ENCODE measurements around the gene DPYSL5. TPM values are rescaled to one million over a fixed set of nuclear protein-coding genes. Genes with fewer than 3 reads are reported as not detected.

The DPYSL5 gene
- total and polyA plus RNA-seq, 2 donors (not counting 1 experiment from before 2014, with no cell fraction given) = not detected

DNA sequence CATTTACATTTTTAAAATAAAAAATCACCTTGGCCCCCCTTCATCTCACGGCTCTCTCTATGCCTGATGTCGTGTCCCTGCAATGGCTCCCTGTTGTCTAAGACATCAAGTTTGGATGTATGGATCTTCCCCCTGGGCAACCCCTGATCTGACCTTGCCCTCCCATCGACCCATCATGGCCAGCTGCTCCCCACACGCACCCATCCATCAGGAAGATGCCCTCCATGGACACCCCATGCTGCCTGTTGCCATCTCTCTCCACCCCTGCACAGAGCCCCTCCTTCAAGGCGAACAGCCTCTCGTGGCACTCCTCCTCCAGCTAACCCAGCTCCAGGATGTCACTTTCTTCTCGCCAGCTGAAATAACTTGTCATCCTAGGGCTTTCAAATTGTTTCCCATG is 59.5 kb downstream of the DPYSL5 start:
- H3K9ac ChIP-seq (ENCODE audit: insufficient read depth, low read length) = no peak overlapping the region
- no peaks in the 10 kb centered on the region for H3K9me3 ChIP-seq (ENCODE audit: control insufficient read depth, insufficient read depth, low read depth, low read length)
- DNase-seq (ENCODE audit: low read depth in 2 of 2) = no peak
- no peaks in the 10 kb centered on the region for H3K4me1 ChIP-seq (ENCODE audit: control insufficient read depth, extremely low read depth, insufficient read depth, low read length)
- no peak overlapping the region for H3K4me3 ChIP-seq (replicated peaks in 1 of 4; ENCODE audit: control extremely low read depth in 1 of 4, insufficient read depth in 1 of 4, low read depth in 3 of 4, low read length in 4 of 4)
- TF ChIP-seq, protein P1, sequence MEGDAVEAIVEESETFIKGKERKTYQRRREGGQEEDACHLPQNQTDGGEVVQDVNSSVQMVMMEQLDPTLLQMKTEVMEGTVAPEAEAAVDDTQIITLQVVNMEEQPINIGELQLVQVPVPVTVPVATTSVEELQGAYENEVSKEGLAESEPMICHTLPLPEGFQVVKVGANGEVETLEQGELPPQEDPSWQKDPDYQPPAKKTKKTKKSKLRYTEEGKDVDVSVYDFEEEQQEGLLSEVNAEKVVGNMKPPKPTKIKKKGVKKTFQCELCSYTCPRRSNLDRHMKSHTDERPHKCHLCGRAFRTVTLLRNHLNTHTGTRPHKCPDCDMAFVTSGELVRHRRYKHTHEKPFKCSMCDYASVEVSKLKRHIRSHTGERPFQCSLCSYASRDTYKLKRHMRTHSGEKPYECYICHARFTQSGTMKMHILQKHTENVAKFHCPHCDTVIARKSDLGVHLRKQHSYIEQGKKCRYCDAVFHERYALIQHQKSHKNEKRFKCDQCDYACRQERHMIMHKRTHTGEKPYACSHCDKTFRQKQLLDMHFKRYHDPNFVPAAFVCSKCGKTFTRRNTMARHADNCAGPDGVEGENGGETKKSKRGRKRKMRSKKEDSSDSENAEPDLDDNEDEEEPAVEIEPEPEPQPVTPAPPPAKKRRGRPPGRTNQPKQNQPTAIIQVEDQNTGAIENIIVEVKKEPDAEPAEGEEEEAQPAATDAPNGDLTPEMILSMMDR (conservative IDR thresholded peaks at IDR 0.05 in 1 of 2, IDR thresholded peaks at IDR 0.05 in 1 of 2; ENCODE audit: low read depth in 1 of 2, low read length in 2 of 2) = no peak
- no peak for TF ChIP-seq EZH2 (IDR thresholded peaks at IDR 0.05; ENCODE audit: low read length, missing control alignments)
- H4K20me1 ChIP-seq (ENCODE audit: control insufficient read depth, extremely low read depth, insufficient read depth, low read length) = no peaks in the 10 kb centered on the region
- H3K27ac ChIP-seq (ENCODE audit: insufficient read depth, low read length) = no peak overlapping the region
- H3K4me2 ChIP-seq (ENCODE audit: extremely low read depth, insufficient read depth, low read length) = no peak overlapping the region
- H3K27me3 ChIP-seq (ENCODE audit: control insufficient read depth, insufficient read depth, low read length) = peaks cover 21% of the 10 kb centered on the region
- no peak overlapping the region for H2AFZ ChIP-seq (ENCODE audit: low read length)
- no peaks in the 10 kb centered on the region for H3K79me2 ChIP-seq (ENCODE audit: control insufficient read depth, insufficient read depth, low read length)
- no peaks in the 10 kb centered on the region for H3K36me3 ChIP-seq (ENCODE audit: control insufficient read depth, insufficient read depth, low read length)

- H3K27me3 ChIP-seq (ENCODE audit: control insufficient read depth, insufficient read depth, low read length) = peaks cover 47% of the 10 kb centered on the region
- H3K27ac ChIP-seq (ENCODE audit: insufficient read depth, low read length) = no peak overlapping the region
- H3K36me3 ChIP-seq (ENCODE audit: control insufficient read depth, insufficient read depth, low read length) = no peaks in the 10 kb centered on the region
- H4K20me1 ChIP-seq (ENCODE audit: control insufficient read depth, extremely low read depth, insufficient read depth, low read length) = no peaks in the 10 kb centered on the region
- no peak overlapping the region for H3K4me3 ChIP-seq (replicated peaks in 1 of 4; ENCODE audit: control extremely low read depth in 1 of 4, insufficient read depth in 1 of 4, low read depth in 3 of 4, low read length in 4 of 4)
- no peaks in the 10 kb centered on the region for H3K79me2 ChIP-seq (ENCODE audit: control insufficient read depth, insufficient read depth, low read length)
- no peak overlapping the region for H3K9ac ChIP-seq (ENCODE audit: insufficient read depth, low read length)
- no peak overlapping the region for H2AFZ ChIP-seq (ENCODE audit: low read length)
- H3K4me2 ChIP-seq (ENCODE audit: extremely low read depth, insufficient read depth, low read length) = no peak overlapping the region
- DNase-seq (ENCODE audit: low read depth in 2 of 2) = no peak
- H3K4me1 ChIP-seq (ENCODE audit: control insufficient read depth, extremely low read depth, insufficient read depth, low read length) = no peaks in the 10 kb centered on the region
- no peaks in the 10 kb centered on the region for H3K9me3 ChIP-seq (ENCODE audit: control insufficient read depth, insufficient read depth, low read depth, low read length)
- no peak for TF ChIP-seq EZH2 (IDR thresholded peaks at IDR 0.05; ENCODE audit: low read length, missing control alignments)
- TF ChIP-seq, protein P1 (conservative IDR thresholded peaks at IDR 0.05 in 1 of 2, IDR thresholded peaks at IDR 0.05 in 1 of 2; ENCODE audit: low read depth in 1 of 2, low read length in 2 of 2) = no peak
Observed at GRCh38 chr2:26910176-26910575, 62.2 kb downstream of the DPYSL5 start.

DNA sequence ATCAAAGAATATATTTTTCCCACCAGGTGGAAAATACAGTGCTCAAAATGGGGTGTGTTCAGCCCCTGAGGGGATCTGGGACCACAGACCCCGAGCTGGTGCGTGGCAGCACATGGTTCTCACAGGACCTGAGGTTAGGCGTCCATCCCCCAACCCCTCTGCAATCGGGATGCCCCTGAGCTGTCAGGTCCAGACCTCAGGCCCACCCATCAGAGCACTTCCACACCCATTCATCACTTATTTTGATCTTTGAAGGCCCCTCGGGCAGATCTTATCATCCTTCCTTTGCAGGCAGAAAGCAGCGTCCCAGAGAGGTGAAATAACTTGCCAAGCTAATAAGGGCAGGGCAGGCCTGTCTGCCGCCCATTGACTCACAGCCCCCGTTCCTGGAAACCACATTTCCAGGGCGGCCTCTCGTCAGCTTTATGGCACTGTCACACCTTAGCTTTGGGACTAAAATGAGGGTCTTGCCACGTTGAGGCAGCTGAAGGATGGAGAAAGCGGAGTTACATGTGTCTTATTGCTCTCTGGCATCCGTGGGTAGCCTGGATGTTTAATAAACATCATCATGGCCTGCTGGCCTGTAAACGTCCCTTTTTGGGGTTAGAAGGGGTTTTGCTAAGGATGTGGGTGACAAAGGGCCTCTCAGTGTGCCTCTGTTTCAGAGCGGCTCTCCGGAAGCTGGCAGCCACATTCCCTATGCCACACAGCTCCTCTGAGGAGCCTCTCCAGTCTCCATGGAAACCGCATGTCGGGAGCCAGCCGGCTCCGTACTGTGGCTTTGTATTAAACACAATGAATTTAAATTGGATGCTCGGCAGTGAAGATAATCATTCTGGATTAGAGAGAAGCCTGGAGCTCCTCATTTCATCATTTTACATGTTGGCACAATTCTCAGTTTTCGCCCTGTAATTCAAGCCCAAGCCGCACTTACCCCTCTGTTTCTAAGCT is 64.3 kb downstream of the DPYSL5 start:
- Histone ChIP-seq H4K20me1 (ENCODE audit: control insufficient read depth, extremely low read depth, insufficient read depth, low read length) (no peaks in the 10 kb centered on the region), H3K4me1 (ENCODE audit: control insufficient read depth, extremely low read depth, insufficient read depth, low read length) (no peaks in the 10 kb centered on the region), H3K9me3 (ENCODE audit: control insufficient read depth, insufficient read depth, low read depth, low read length) (no peaks in the 10 kb centered on the region), H3K79me2 (ENCODE audit: control insufficient read depth, insufficient read depth, low read length) (no peaks in the 10 kb centered on the region), H3K27me3 (ENCODE audit: control insufficient read depth, insufficient read depth, low read length) (peaks cover 59% of the 10 kb centered on the region), H3K27ac (ENCODE audit: insufficient read depth, low read length) (no peak overlapping the region), H3K9ac (ENCODE audit: insufficient read depth, low read length) (no peak overlapping the region), H2AFZ (ENCODE audit: low read length) (no peak overlapping the region), H3K36me3 (ENCODE audit: control insufficient read depth, insufficient read depth, low read length) (no peaks in the 10 kb centered on the region), H3K4me2 (ENCODE audit: extremely low read depth, insufficient read depth, low read length) (no peak overlapping the region), H3K4me3 (replicated peaks in 1 of 4; ENCODE audit: control extremely low read depth in 1 of 4, insufficient read depth in 1 of 4, low read depth in 3 of 4, low read length in 4 of 4) (no peak overlapping the region)
- TF ChIP-seq, protein P1 (conservative IDR thresholded peaks at IDR 0.05 in 1 of 2, IDR thresholded peaks at IDR 0.05 in 1 of 2; ENCODE audit: low read depth in 1 of 2, low read length in 2 of 2) = no peak
- peak; percentile 74 for TF ChIP-seq EZH2 (IDR thresholded peaks at IDR 0.05; ENCODE audit: low read length, missing control alignments)
- DNase-seq (ENCODE audit: low read depth in 2 of 2) = peak in 1 of 2 donors; percentile 1
